ENCODE data around the gene MPZ. TPM values are rescaled to one million over a fixed set of nuclear protein-coding genes. Genes with fewer than 3 reads are reported as not detected.

Gene MPZ
- total RNA-seq, 1 donor from 2014 or later, result 0.45 TPM

GRCh38 chr1:161299347-161299746, 10.4 kb downstream of the MPZ start:
- Mint-ChIP-seq H3K4me1 (ENCODE audit: low read depth) (no peaks in the 10 kb centered on the region), H3K27me3 (ENCODE audit: low read depth) (no peaks in the 10 kb centered on the region), H3K9me3 (ENCODE audit: low read depth) (no peaks in the 10 kb centered on the region), H3K36me3 (ENCODE audit: low read depth) (no peaks in the 10 kb centered on the region), H3K27ac (ENCODE audit: unreplicated experiment) (no peak overlapping the region), H3K4me3 (ENCODE audit: unreplicated experiment) (no peak overlapping the region)
- no peak for DNase-seq (ENCODE audit: low spot score)
- TF ChIP-seq, protein P1, sequence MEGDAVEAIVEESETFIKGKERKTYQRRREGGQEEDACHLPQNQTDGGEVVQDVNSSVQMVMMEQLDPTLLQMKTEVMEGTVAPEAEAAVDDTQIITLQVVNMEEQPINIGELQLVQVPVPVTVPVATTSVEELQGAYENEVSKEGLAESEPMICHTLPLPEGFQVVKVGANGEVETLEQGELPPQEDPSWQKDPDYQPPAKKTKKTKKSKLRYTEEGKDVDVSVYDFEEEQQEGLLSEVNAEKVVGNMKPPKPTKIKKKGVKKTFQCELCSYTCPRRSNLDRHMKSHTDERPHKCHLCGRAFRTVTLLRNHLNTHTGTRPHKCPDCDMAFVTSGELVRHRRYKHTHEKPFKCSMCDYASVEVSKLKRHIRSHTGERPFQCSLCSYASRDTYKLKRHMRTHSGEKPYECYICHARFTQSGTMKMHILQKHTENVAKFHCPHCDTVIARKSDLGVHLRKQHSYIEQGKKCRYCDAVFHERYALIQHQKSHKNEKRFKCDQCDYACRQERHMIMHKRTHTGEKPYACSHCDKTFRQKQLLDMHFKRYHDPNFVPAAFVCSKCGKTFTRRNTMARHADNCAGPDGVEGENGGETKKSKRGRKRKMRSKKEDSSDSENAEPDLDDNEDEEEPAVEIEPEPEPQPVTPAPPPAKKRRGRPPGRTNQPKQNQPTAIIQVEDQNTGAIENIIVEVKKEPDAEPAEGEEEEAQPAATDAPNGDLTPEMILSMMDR (IDR thresholded peaks at IDR 0.05), result no peak

- H3K4me1 Mint-ChIP-seq (ENCODE audit: low read depth), result no peaks in the 10 kb centered on the region
- no peaks in the 10 kb centered on the region for H3K27me3 Mint-ChIP-seq (ENCODE audit: low read depth)
- no peak overlapping the region for H3K4me3 Mint-ChIP-seq (ENCODE audit: unreplicated experiment)
- no peak overlapping the region for H3K27ac Mint-ChIP-seq (ENCODE audit: unreplicated experiment)
- no peak for DNase-seq (ENCODE audit: low spot score)
- TF ChIP-seq, protein P1 (IDR thresholded peaks at IDR 0.05), result no peak
- H3K36me3 Mint-ChIP-seq (ENCODE audit: low read depth), result no peaks in the 10 kb centered on the region
- no peaks in the 10 kb centered on the region for H3K9me3 Mint-ChIP-seq (ENCODE audit: low read depth)
Measured at GRCh38 chr1:161298116-161298515, 11.7 kb downstream of the MPZ start.

GRCh38 chr1:161297415-161297814, 12.4 kb downstream of the MPZ start:
- Mint-ChIP-seq H3K27me3 (ENCODE audit: low read depth) (no peaks in the 10 kb centered on the region), H3K4me1 (ENCODE audit: low read depth) (no peaks in the 10 kb centered on the region), H3K27ac (ENCODE audit: unreplicated experiment) (no peak overlapping the region), H3K36me3 (ENCODE audit: low read depth) (no peaks in the 10 kb centered on the region), H3K9me3 (ENCODE audit: low read depth) (no peaks in the 10 kb centered on the region), H3K4me3 (ENCODE audit: unreplicated experiment) (no peak overlapping the region)
- TF ChIP-seq, protein P1 (IDR thresholded peaks at IDR 0.05), result no peak
- no peak for DNase-seq (ENCODE audit: low spot score)

- H3K27ac Mint-ChIP-seq (ENCODE audit: unreplicated experiment), result no peak overlapping the region
- peaks cover 7% of the 10 kb centered on the region for H3K27me3 Mint-ChIP-seq (ENCODE audit: low read depth)
- no peaks in the 10 kb centered on the region for H3K9me3 Mint-ChIP-seq (ENCODE audit: low read depth)
- no peaks in the 10 kb centered on the region for H3K4me1 Mint-ChIP-seq (ENCODE audit: low read depth)
- H3K36me3 Mint-ChIP-seq (ENCODE audit: low read depth), result no peaks in the 10 kb centered on the region
- TF ChIP-seq, protein P1 (IDR thresholded peaks at IDR 0.05), result no peak
- no peak overlapping the region for H3K4me3 Mint-ChIP-seq (ENCODE audit: unreplicated experiment)
- DNase-seq (ENCODE audit: low spot score), result no peak
Measured at GRCh38 chr1:161290779-161291178, 19.0 kb downstream of the MPZ start.

DNA sequence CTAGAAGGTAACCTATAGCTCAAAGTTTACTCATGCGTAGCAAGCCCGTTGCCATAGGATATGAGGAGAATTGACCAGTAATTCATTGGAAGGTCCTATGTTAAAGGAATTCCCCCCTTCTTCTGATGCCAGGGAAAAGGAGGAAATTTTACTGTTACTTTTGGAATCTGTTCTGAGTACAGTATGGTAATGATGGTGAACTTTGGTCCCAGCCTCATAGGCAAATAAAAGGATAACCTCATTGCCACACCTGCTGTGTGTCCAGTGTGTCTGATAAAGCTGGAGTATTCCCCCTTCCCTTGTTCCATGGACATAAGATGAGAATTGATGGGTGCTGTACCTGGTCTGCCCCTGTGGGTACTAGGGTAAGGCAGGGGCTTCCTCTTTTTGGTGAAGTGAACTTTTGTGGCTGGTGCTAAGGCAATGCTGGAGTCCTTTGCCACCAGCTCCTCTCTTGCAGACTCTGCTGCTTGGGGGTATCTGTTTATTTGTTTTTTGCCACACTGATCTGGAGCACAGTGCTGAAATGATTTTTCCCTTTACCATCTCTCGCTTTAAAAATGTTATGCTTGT, 22.2 kb downstream of the MPZ start:
- no peak for DNase-seq (ENCODE audit: low spot score)
- Mint-ChIP-seq H3K4me1 (ENCODE audit: low read depth) (no peaks in the 10 kb centered on the region), H3K4me3 (ENCODE audit: unreplicated experiment) (no peak overlapping the region), H3K36me3 (ENCODE audit: low read depth) (no peaks in the 10 kb centered on the region), H3K9me3 (ENCODE audit: low read depth) (no peaks in the 10 kb centered on the region), H3K27me3 (ENCODE audit: low read depth) (peaks cover 35% of the 10 kb centered on the region), H3K27ac (ENCODE audit: unreplicated experiment) (no peak overlapping the region)
- TF ChIP-seq, protein P1 (IDR thresholded peaks at IDR 0.05), result no peak
